Progenitor cell of endocrine pancreas (in vitro differentiated cells): ENCODE data around the gene IGFBPL1. TPM values are rescaled to one million over a fixed set of nuclear protein-coding genes. Genes with fewer than 3 reads are reported as not detected.

ENCODE experiments used
- DNase-seq: peaks from one replicate; pipeline ENCODE4 v3.0.0; 2021; ENCODE audit warnings: low spot score; ENCODE audit not compliant: unreplicated experiment
- H3K27ac Mint-ChIP-seq: 2 replicates; pipeline ENCODE4 v1.8.0; 2021; ENCODE audit warnings: mild to moderate bottlenecking, moderate library complexity, mixed read lengths
- H3K27me3 Mint-ChIP-seq: 2 replicates; pipeline ENCODE4 v1.8.0; 2021; ENCODE audit warnings: mixed read lengths
- H3K36me3 Mint-ChIP-seq: 2 replicates; pipeline ENCODE4 v1.8.0; 2022; ENCODE audit warnings: mixed read lengths; ENCODE audit not compliant: insufficient read depth
- H3K4me1 Mint-ChIP-seq: 2 replicates; pipeline ENCODE4 v1.8.0; 2021; ENCODE audit warnings: low read depth, mixed read lengths
- H3K4me3 Mint-ChIP-seq: 2 replicates; pipeline ENCODE4 v1.8.0; 2021; ENCODE audit warnings: low read depth, mild to moderate bottlenecking, moderate library complexity, mixed read lengths
- H3K9me3 Mint-ChIP-seq: 2 replicates; pipeline ENCODE4 v1.8.0; 2021; ENCODE audit warnings: low read depth, mixed read lengths
- CTCF ChIP-seq: fragments of 200-600 bp; sonication (generic); IDR thresholded peaks from one replicate; pipeline ENCODE4 v1.5.0; 2021; ENCODE audit warnings: antibody characterized with exemption, mild to moderate bottlenecking; ENCODE audit not compliant: unreplicated experiment
- total RNA-seq: library from RNA; stranded (reverse); gene quantifications from 2 replicates; pipeline ENCODE4 v1.2.1, GENCODE V29; 2021

IGFBPL1 gene
- total RNA-seq, 1 donor from 2014 or later, result 4.7 TPM

GRCh38 chr9:38436708-38437107 is 12.5 kb upstream of the IGFBPL1 start:
- Mint-ChIP-seq H3K27me3 (peaks cover 12% of the 10 kb centered on the region), H3K27ac (no peak overlapping the region), H3K4me3 (no peak overlapping the region), H3K4me1 (peaks cover 22% of the 10 kb centered on the region), H3K36me3 (no peaks in the 10 kb centered on the region), H3K9me3 (no peaks in the 10 kb centered on the region)
- no peak for DNase-seq
- no peak for TF ChIP-seq CTCF

GRCh38 chr9:38435521-38435920 is 11.3 kb upstream of the IGFBPL1 start:
- Mint-ChIP-seq H3K9me3 (no peaks in the 10 kb centered on the region), H3K36me3 (no peaks in the 10 kb centered on the region), H3K4me3 (no peak overlapping the region), H3K27ac (no peak overlapping the region), H3K4me1 (peaks cover 22% of the 10 kb centered on the region), H3K27me3 (peaks cover 18% of the 10 kb centered on the region)
- DNase-seq, result no peak
- no peak for TF ChIP-seq CTCF

GRCh38 chr9:38434853-38435252 is 10.6 kb upstream of the IGFBPL1 start:
- peaks cover 23% of the 10 kb centered on the region for H3K27me3 Mint-ChIP-seq
- H3K36me3 Mint-ChIP-seq, result no peaks in the 10 kb centered on the region
- no peak for TF ChIP-seq CTCF
- DNase-seq, result no peak
- peaks cover 22% of the 10 kb centered on the region for H3K4me1 Mint-ChIP-seq
- H3K27ac Mint-ChIP-seq, result no peak overlapping the region
- no peaks in the 10 kb centered on the region for H3K9me3 Mint-ChIP-seq
- no peak overlapping the region for H3K4me3 Mint-ChIP-seq

GRCh38 chr9:38434365-38434764 is 10.1 kb upstream of the IGFBPL1 start:
- no peak for DNase-seq
- H3K27me3 Mint-ChIP-seq, result peaks cover 23% of the 10 kb centered on the region
- peaks cover 22% of the 10 kb centered on the region for H3K4me1 Mint-ChIP-seq
- peak overlapping the region; percentile 67 for H3K27ac Mint-ChIP-seq
- H3K9me3 Mint-ChIP-seq, result no peaks in the 10 kb centered on the region
- H3K4me3 Mint-ChIP-seq, result no peak overlapping the region
- H3K36me3 Mint-ChIP-seq, result no peaks in the 10 kb centered on the region
- no peak for TF ChIP-seq CTCF

GRCh38 chr9:38432922-38433510 is 8.8 kb upstream of the IGFBPL1 start:
- no peak for DNase-seq
- TF ChIP-seq CTCF, result peak; percentile 70
- Mint-ChIP-seq H3K36me3 (no peaks in the 10 kb centered on the region), H3K4me3 (no peak overlapping the region), H3K27ac (no peak overlapping the region), H3K4me1 (peaks cover 22% of the 10 kb centered on the region), H3K27me3 (peaks cover 22% of the 10 kb centered on the region), H3K9me3 (no peaks in the 10 kb centered on the region)
